ENCODE measurements around the gene SLC40A1.

DNA sequence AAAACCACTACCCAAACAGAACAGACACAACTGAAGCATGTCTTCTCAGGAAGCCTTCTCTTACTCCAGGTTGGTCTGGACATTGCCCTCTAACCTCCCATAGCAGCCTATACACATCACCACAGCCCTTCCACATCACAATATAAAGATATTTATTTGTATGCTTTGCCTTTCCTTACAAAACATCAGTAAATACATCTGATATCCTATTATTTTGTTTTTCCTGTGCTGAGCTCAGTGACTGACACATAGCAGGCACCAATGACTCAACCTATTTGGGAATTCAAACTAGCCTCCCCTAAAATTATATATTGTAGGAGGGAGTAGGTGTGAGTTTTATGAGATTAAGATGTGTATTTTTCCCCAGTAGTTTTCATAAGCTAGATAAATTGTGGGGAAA, 28.8 kb downstream of the SLC40A1 start:
- TF ChIP-seq STAT5B (CRISPR knock-in tag; IDR thresholded peaks at IDR 0.05): no peak
- no peak for TF ChIP-seq NFIC (IDR thresholded peaks at IDR 0.05; ENCODE audit: low read length)
- no peak for TF ChIP-seq EZH2 (conservative IDR thresholded peaks at IDR 0.05; ENCODE audit: low read depth, low read length)
- TF ChIP-seq HDAC2 (CRISPR knock-in tag; IDR thresholded peaks at IDR 0.05): no peak
- TF ChIP-seq, protein P1, sequence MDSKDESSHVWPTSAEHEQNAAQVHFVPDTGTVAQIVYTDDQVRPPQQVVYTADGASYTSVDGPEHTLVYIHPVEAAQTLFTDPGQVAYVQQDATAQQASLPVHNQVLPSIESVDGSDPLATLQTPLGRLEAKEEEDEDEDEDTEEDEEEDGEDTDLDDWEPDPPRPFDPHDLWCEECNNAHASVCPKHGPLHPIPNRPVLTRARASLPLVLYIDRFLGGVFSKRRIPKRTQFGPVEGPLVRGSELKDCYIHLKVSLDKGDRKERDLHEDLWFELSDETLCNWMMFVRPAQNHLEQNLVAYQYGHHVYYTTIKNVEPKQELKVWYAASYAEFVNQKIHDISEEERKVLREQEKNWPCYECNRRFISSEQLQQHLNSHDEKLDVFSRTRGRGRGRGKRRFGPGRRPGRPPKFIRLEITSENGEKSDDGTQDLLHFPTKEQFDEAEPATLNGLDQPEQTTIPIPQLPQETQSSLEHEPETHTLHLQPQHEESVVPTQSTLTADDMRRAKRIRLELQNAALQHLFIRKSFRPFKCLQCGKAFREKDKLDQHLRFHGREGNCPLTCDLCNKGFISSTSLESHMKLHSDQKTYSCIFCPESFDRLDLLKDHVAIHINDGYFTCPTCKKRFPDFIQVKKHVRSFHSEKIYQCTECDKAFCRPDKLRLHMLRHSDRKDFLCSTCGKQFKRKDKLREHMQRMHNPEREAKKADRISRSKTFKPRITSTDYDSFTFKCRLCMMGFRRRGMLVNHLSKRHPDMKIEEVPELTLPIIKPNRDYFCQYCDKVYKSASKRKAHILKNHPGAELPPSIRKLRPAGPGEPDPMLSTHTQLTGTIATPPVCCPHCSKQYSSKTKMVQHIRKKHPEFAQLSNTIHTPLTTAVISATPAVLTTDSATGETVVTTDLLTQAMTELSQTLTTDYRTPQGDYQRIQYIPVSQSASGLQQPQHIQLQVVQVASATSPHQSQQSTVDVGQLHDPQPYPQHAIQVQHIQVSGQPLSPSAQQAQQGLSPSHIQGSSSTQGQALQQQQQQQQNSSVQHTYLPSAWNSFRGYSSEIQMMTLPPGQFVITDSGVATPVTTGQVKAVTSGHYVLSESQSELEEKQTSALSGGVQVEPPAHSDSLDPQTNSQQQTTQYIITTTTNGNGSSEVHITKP (CRISPR knock-in tag; IDR thresholded peaks at IDR 0.05; ENCODE audit: low read depth): no peak
- TF ChIP-seq ZMYM2 (CRISPR knock-in tag; IDR thresholded peaks at IDR 0.05): no peak
- TF ChIP-seq, protein P2, sequence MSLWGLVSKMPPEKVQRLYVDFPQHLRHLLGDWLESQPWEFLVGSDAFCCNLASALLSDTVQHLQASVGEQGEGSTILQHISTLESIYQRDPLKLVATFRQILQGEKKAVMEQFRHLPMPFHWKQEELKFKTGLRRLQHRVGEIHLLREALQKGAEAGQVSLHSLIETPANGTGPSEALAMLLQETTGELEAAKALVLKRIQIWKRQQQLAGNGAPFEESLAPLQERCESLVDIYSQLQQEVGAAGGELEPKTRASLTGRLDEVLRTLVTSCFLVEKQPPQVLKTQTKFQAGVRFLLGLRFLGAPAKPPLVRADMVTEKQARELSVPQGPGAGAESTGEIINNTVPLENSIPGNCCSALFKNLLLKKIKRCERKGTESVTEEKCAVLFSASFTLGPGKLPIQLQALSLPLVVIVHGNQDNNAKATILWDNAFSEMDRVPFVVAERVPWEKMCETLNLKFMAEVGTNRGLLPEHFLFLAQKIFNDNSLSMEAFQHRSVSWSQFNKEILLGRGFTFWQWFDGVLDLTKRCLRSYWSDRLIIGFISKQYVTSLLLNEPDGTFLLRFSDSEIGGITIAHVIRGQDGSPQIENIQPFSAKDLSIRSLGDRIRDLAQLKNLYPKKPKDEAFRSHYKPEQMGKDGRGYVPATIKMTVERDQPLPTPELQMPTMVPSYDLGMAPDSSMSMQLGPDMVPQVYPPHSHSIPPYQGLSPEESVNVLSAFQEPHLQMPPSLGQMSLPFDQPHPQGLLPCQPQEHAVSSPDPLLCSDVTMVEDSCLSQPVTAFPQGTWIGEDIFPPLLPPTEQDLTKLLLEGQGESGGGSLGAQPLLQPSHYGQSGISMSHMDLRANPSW (CRISPR knock-in tag; IDR thresholded peaks at IDR 0.05; ENCODE audit: borderline replicate concordance): no peak
- TF ChIP-seq POLR2A (IDR thresholded peaks at IDR 0.05; ENCODE audit: insufficient read depth in 1 of 2, low read depth in 2 of 2, low read length in 2 of 2): no peak
- TF ChIP-seq TCF12 (IDR thresholded peaks at IDR 0.05): no peak
- TF ChIP-seq TCF12 (CRISPR knock-in tag; IDR thresholded peaks at IDR 0.05): no peak
- no peak for TF ChIP-seq RAD21 (CRISPR knock-in tag; IDR thresholded peaks at IDR 0.05)
- TF ChIP-seq ZNF282 (IDR thresholded peaks at IDR 0.05; ENCODE audit: partially characterized antibody): no peak
